ENCODE results near the gene C17orf107. TPM values are rescaled to one million over a fixed set of nuclear protein-coding genes. Genes with fewer than 3 reads are reported as not detected.

Gene C17orf107
- total and polyA plus RNA-seq, 9 of the 15 experiments (the other 6 are each of a cell fraction or from before 2014, with no cell fraction given), result 0.05 to 0.29 (median 0.07) TPM; not detected in 4

DNA sequence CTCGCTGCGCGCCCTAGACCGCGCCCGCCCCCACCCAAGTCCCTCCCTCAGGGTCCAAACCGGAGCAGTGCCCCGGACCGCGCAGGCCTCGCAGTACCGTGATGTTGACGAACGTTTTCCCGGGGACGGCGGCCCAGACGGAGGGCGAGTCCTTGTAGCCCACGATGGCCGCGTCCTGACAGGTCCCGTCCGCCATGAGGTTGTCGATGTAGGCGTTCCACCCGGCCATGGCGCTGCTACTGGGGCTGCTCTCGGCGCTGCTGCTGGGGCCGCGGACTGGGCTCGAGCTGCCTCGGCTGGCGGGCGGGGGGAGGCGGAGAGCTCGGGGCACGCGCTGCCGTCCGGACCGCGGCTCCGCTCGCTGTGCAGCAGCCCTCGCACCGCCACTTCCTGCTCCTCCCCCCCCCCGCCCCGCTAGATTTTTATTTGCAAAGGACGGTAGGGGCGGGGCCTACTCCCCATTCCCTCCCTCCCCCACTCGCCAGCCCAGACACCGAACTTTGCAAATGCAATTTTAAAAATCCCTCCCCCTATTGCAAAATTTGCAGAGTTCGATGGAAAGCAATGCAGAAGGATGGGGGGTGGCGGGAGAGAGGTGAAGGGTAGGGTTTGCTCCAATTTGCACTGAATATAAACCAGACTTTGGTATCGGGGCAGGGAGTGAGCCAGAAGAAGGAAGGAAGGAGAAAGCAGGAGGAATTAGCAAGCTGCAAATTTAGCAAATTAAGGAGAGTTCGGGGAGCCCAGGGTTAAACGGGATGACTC lies 49.0 kb downstream of the C17orf107 start, which contains the start of gene PFN1 (continued):
- TF ChIP-seq THAP12 (CRISPR knock-in tag; IDR thresholded peaks at IDR 0.05) (no peak), C11orf30 (IDR thresholded peaks at IDR 0.05; ENCODE audit: low read depth) (0 out of 2 replicates have a peak, but pooled peaks have one; percentile 15), RBBP5 (IDR thresholded peaks at IDR 0.05; ENCODE audit: borderline replicate concordance, insufficient read depth, low read length, poor library complexity, severe bottlenecking) (peak; percentile 44), HNRNPLL (IDR thresholded peaks at IDR 0.05; ENCODE audit: low read depth, low read length, poor library complexity, severe bottlenecking) (peak; percentile 30), ZNF134 (CRISPR knock-in tag; conservative IDR thresholded peaks at IDR 0.05) (no peak), ELF1 (tag; IDR thresholded peaks at IDR 0.05) (peak; percentile 77), SIN3A (IDR thresholded peaks at IDR 0.05; ENCODE audit: borderline replicate concordance in 2 of 2, control insufficient read depth in 1 of 2, low read depth in 2 of 2, low read length in 2 of 2) (peak; percentile 41 to 60; a peak in 3 of 4 replicates), SAP30 (IDR thresholded peaks at IDR 0.05; ENCODE audit: borderline replicate concordance, insufficient read depth, low read depth, low read length, poor library complexity, severe bottlenecking) (peak; percentile 39), ELF4 (CRISPR knock-in tag; IDR thresholded peaks at IDR 0.05) (peak; percentile 46; the same call in 1 of the 2 replicates)
- TF ChIP-seq, protein P1, sequence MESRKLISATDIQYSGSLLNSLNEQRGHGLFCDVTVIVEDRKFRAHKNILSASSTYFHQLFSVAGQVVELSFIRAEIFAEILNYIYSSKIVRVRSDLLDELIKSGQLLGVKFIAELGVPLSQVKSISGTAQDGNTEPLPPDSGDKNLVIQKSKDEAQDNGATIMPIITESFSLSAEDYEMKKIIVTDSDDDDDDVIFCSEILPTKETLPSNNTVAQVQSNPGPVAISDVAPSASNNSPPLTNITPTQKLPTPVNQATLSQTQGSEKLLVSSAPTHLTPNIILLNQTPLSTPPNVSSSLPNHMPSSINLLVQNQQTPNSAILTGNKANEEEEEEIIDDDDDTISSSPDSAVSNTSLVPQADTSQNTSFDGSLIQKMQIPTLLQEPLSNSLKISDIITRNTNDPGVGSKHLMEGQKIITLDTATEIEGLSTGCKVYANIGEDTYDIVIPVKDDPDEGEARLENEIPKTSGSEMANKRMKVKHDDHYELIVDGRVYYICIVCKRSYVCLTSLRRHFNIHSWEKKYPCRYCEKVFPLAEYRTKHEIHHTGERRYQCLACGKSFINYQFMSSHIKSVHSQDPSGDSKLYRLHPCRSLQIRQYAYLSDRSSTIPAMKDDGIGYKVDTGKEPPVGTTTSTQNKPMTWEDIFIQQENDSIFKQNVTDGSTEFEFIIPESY (CRISPR knock-in tag; IDR thresholded peaks at IDR 0.05), result no peak
- TF ChIP-seq, protein P2, sequence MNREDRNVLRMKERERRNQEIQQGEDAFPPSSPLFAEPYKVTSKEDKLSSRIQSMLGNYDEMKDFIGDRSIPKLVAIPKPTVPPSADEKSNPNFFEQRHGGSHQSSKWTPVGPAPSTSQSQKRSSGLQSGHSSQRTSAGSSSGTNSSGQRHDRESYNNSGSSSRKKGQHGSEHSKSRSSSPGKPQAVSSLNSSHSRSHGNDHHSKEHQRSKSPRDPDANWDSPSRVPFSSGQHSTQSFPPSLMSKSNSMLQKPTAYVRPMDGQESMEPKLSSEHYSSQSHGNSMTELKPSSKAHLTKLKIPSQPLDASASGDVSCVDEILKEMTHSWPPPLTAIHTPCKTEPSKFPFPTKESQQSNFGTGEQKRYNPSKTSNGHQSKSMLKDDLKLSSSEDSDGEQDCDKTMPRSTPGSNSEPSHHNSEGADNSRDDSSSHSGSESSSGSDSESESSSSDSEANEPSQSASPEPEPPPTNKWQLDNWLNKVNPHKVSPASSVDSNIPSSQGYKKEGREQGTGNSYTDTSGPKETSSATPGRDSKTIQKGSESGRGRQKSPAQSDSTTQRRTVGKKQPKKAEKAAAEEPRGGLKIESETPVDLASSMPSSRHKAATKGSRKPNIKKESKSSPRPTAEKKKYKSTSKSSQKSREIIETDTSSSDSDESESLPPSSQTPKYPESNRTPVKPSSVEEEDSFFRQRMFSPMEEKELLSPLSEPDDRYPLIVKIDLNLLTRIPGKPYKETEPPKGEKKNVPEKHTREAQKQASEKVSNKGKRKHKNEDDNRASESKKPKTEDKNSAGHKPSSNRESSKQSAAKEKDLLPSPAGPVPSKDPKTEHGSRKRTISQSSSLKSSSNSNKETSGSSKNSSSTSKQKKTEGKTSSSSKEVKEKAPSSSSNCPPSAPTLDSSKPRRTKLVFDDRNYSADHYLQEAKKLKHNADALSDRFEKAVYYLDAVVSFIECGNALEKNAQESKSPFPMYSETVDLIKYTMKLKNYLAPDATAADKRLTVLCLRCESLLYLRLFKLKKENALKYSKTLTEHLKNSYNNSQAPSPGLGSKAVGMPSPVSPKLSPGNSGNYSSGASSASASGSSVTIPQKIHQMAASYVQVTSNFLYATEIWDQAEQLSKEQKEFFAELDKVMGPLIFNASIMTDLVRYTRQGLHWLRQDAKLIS (CRISPR knock-in tag; IDR thresholded peaks at IDR 0.05), result no peak
- TF ChIP-seq, protein P3, sequence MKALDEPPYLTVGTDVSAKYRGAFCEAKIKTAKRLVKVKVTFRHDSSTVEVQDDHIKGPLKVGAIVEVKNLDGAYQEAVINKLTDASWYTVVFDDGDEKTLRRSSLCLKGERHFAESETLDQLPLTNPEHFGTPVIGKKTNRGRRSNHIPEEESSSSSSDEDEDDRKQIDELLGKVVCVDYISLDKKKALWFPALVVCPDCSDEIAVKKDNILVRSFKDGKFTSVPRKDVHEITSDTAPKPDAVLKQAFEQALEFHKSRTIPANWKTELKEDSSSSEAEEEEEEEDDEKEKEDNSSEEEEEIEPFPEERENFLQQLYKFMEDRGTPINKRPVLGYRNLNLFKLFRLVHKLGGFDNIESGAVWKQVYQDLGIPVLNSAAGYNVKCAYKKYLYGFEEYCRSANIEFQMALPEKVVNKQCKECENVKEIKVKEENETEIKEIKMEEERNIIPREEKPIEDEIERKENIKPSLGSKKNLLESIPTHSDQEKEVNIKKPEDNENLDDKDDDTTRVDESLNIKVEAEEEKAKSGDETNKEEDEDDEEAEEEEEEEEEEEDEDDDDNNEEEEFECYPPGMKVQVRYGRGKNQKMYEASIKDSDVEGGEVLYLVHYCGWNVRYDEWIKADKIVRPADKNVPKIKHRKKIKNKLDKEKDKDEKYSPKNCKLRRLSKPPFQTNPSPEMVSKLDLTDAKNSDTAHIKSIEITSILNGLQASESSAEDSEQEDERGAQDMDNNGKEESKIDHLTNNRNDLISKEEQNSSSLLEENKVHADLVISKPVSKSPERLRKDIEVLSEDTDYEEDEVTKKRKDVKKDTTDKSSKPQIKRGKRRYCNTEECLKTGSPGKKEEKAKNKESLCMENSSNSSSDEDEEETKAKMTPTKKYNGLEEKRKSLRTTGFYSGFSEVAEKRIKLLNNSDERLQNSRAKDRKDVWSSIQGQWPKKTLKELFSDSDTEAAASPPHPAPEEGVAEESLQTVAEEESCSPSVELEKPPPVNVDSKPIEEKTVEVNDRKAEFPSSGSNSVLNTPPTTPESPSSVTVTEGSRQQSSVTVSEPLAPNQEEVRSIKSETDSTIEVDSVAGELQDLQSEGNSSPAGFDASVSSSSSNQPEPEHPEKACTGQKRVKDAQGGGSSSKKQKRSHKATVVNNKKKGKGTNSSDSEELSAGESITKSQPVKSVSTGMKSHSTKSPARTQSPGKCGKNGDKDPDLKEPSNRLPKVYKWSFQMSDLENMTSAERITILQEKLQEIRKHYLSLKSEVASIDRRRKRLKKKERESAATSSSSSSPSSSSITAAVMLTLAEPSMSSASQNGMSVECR (CRISPR knock-in tag; IDR thresholded peaks at IDR 0.05), result peak; percentile 85
